A172 (cell line): ENCODE measurements around the gene SLC25A42. TPM values are rescaled to one million over a fixed set of nuclear protein-coding genes. Genes with fewer than 3 reads are reported as not detected.

Source experiments
- DNase-seq: peaks from one replicate; pipeline ENCODE4 v3.0.0-alpha.2; 2015; ENCODE audit warnings: low spot score
- total RNA-seq: library from RNA; depleted of rRNA; stranded (reverse); fragments of >200 nt; shearing (Covaris generic); gene quantifications from 2 replicates; pipeline ENCODE4 v1.2.3, GENCODE V29; 2014

Gene SLC25A42
- total RNA-seq, 1 experiment from 2014 or later: 5.0 TPM

- DNase-seq: no peak
Observed at GRCh38 chr19:19051478-19052213, 12.1 kb upstream of the SLC25A42 start.

- no peak for DNase-seq
Observed at GRCh38 chr19:19052921-19053320, 10.9 kb upstream of the SLC25A42 start.

- peak; percentile 23 for DNase-seq
Observed at GRCh38 chr19:19053508-19054314, 10.1 kb upstream of the SLC25A42 start.

GRCh38 chr19:19054315-19054938, 9.4 kb upstream of the SLC25A42 start:
- no peak for DNase-seq

GRCh38 chr19:19054939-19055440, 8.8 kb upstream of the SLC25A42 start:
- DNase-seq: no peak

GRCh38 chr19:19055701-19056100, 8.1 kb upstream of the SLC25A42 start:
- DNase-seq: no peak

GRCh38 chr19:19056636-19057275, 7.0 kb upstream of the SLC25A42 start:
- DNase-seq: no peak

GRCh38 chr19:19057317-19057716, 6.5 kb upstream of the SLC25A42 start:
- DNase-seq: no peak

GRCh38 chr19:19057720-19058119, 6.1 kb upstream of the SLC25A42 start:
- no peak for DNase-seq

GRCh38 chr19:19059018-19059836, 4.6 kb upstream of the SLC25A42 start:
- no peak for DNase-seq

GRCh38 chr19:19059837-19060611, 3.8 kb upstream of the SLC25A42 start:
- DNase-seq: no peak

- no peak for DNase-seq
Observed at GRCh38 chr19:19061506-19061905, 2.3 kb upstream of the SLC25A42 start.

- peak; percentile 81 for DNase-seq
Observed at GRCh38 chr19:19062454-19063182, 1.2 kb upstream of the SLC25A42 start.

GRCh38 chr19:19064098-19064722, 416 bp downstream of the SLC25A42 start:
- peak; percentile 15 for DNase-seq

GRCh38 chr19:19064811-19065745, 1.3 kb downstream of the SLC25A42 start:
- no peak for DNase-seq

GRCh38 chr19:19067276-19068072, 3.7 kb downstream of the SLC25A42 start:
- DNase-seq: no peak
